ENCODE data around the gene KCNQ5.

DNA sequence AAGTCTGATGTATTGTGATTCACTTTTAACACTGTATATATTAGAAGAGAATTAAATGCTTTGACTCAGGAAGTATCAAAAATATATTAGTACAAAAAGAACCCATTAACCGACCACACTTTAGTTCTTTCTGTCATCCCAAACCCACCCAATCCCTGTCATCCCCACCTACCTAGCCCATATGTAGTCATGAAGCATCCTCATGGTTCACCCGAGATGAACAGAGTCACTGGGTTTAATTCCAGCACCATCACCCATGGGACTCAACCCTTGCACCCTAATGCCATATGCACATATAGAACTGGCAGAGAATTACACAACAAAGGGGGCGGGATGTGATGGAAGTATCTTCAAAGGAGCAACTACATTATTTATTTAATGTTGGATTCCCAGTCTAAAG is 462.0 kb downstream of the KCNQ5 start:
- TF ChIP-seq CTCF (IDR thresholded peaks at IDR 0.05 in 2 of 3, conservative IDR thresholded peaks at IDR 0.05 in 1 of 3; ENCODE audit: borderline replicate concordance in 1 of 3, insufficient read depth in 1 of 3, low read depth in 2 of 3, low read length in 2 of 3) (no peak), FOSL1 (IDR thresholded peaks at IDR 0.05; ENCODE audit: low read depth) (no peak), YY1 (IDR thresholded peaks at IDR 0.05; ENCODE audit: extremely low read depth, insufficient replicate concordance, low read depth, low read length) (no peak)
- TF ChIP-seq, protein P1, sequence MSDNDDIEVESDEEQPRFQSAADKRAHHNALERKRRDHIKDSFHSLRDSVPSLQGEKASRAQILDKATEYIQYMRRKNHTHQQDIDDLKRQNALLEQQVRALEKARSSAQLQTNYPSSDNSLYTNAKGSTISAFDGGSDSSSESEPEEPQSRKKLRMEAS (IDR thresholded peaks at IDR 0.05) = no peak

Data from HCT116 (cell line).